Measurements from ENCODE around the gene ROCK1.
"Not testable (repeated sequence)": the region's sequence is repeated elsewhere in the genome, so short reads cannot be mapped to it uniquely, and the experiment has no call there.

The ROCK1 gene

DNA sequence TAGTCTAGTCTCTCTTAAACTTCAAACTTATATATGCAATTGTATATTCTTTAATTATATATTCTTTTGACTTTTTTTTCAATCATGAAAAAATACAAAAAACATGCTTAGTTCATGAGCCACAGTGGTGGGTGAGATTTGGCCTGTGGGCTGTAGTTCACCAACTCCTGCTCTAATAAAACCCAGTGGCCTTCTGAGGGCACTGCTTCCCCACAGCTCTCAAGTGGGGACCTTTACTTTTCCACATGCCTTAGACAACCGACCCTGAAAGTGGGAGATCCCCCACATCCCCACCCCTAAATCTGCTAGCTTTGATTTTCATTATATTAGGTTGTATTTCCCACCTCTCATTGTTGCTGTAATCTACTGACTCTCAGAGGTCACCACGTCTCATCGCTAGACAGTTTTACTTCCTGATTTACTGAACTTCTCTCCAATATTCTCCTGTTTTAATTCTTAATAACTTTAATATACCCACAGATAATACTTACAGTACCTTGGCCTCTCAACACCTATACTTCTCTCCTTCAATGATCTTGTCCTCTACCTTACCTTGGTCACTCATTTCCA, 57.3 kb downstream of the ROCK1 start:
- no peak for DNase-seq (ENCODE audit: low read depth in 2 of 2)

GRCh38 chr18:21053127-21053526, 58.5 kb downstream of the ROCK1 start:
- DNase-seq (ENCODE audit: low read depth in 2 of 2) = no peak

GRCh38 chr18:21052385-21052784, 59.2 kb downstream of the ROCK1 start:
- DNase-seq (ENCODE audit: low read depth in 2 of 2) = no peak

GRCh38 chr18:21051620-21052019, 60.0 kb downstream of the ROCK1 start:
- no peak for DNase-seq (ENCODE audit: low read depth in 2 of 2)

GRCh38 chr18:21049306-21049705, 62.3 kb downstream of the ROCK1 start:
- no peak for DNase-seq (ENCODE audit: low read depth in 2 of 2)

DNA sequence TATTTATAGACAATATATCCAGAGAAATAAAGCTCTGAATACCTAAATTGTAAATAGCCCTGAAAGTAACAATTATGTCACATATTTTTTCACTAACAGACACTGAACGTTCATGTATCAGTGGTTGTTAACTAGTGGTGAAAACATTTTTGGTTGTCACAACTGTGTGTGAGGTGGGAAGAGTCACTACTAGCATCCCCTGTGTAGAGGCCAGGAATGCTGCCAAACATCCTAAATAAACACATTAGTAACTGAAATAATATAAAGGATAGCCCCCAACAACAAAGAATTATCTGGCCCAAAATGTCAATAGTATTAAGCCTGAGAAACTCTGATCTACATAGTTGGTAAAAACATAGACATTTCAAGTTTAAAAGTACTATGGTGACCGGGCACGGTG, 64.5 kb downstream of the ROCK1 start:
- DNase-seq (ENCODE audit: low read depth in 2 of 2) = no peak

- DNase-seq (ENCODE audit: low read depth in 2 of 2) = no peak
Measured at GRCh38 chr18:21040466-21040865, 71.1 kb downstream of the ROCK1 start.

- DNase-seq (ENCODE audit: low read depth in 2 of 2) = no peak
Measured at GRCh38 chr18:21038201-21038600, 73.4 kb downstream of the ROCK1 start.

- DNase-seq (ENCODE audit: low read depth in 2 of 2) = no peak
Measured at GRCh38 chr18:21031845-21032244, 79.8 kb downstream of the ROCK1 start.

DNA sequence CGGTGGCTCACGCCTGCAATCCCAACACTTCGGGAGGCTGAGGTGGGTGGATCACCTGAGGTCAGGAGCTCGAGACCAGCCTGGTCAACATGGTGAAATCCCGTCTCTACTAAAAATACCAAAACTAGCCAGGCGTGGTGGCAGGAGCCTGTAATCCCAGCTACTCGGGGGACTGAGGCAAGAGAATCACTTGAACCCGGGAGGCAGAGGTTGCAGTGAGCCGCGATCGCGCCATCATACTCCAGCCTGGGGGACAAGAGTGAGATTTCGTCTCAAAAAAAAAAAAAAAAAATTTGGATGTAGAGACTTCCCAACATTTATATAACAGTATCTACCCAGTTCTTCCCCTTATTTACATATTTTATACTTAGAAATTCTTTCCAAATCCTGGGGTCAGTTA, 93.4 kb downstream of the ROCK1 start:
- not testable (repeated sequence) for DNase-seq (ENCODE audit: low read depth in 2 of 2)

DNA sequence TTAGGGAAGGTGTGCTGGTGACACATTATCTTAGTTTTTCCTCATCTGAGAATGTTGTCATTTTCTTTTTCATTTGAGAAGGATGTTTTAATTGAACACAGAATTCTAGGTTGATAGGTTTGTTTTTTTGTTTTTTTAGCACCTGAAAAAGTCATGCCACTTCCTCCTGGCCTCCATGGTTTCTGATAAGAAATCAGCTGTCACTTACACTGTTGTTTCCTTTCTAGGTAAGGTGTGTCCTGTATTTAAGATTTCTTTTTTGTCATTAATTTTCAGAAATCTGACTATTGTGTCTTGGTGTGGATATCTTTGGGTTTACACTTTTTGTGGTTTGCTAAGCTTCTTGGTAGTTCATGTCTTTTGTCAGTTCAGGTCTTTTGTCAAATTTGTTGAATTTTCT, 99.3 kb downstream of the ROCK1 start:
- no peak for DNase-seq (ENCODE audit: low read depth in 2 of 2)

- DNase-seq (ENCODE audit: low read depth in 2 of 2) = no peak
Measured at GRCh38 chr18:21004726-21005125, 106.9 kb downstream of the ROCK1 start.

DNA sequence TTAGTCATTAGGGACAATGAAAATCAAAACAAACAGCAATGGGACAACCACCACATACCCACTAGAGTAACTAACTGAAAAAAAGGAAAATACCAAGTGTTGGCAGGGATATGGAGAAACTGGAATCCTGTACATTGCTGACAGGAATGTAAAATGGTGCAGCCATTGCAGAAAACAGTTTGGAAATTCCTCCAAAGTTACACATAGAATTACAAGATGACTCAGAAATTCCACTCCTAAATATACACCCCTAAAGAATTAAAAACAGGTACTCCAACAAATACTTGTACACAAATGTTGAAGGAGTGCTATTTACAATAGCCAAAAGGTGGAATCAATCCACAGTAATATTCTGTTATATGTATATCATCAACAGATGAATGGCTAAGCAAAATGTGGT, 110.9 kb downstream of the ROCK1 start:
- DNase-seq (ENCODE audit: low read depth in 2 of 2) = no peak

- no peak for DNase-seq (ENCODE audit: low read depth in 2 of 2)
Measured at GRCh38 chr18:20997371-20997770, 114.2 kb downstream of the ROCK1 start.

- DNase-seq (ENCODE audit: low read depth in 2 of 2) = no peak
Measured at GRCh38 chr18:20996418-20996817, 115.2 kb downstream of the ROCK1 start.

- no peak for DNase-seq (ENCODE audit: low read depth in 2 of 2)
Measured at GRCh38 chr18:20988726-20989125, 122.9 kb downstream of the ROCK1 start.

DNA sequence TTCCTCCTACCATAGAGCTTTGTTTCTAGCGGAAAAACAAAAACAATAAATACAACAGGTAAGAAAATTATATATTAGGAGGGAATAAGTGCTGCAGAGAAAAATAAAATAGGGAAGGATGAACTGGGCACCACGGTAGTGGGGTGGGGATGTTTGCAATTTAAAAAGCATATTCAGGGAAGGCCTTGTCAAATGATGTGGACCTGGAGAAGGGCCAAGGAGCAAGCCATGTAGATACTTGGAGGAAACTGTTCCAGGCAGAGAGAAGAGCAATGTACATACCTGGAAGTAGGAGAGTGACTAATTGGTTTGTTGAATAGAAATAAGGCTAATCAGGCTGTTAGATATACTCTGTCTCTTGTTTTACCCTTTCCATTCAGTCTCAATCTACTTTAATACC, 136.5 kb downstream of the ROCK1 start:
- no peak for DNase-seq (ENCODE audit: low read depth in 2 of 2)

- DNase-seq (ENCODE audit: low read depth in 2 of 2) = no peak
Measured at GRCh38 chr18:20971886-20972267, 139.7 kb downstream of the ROCK1 start.

GRCh38 chr18:20966795-20967194, 144.8 kb downstream of the ROCK1 start:
- no peak for DNase-seq (ENCODE audit: low read depth in 2 of 2)

- DNase-seq (ENCODE audit: low read depth in 2 of 2) = no peak
Measured at GRCh38 chr18:20963027-20963426, 148.6 kb downstream of the ROCK1 start.

DNA sequence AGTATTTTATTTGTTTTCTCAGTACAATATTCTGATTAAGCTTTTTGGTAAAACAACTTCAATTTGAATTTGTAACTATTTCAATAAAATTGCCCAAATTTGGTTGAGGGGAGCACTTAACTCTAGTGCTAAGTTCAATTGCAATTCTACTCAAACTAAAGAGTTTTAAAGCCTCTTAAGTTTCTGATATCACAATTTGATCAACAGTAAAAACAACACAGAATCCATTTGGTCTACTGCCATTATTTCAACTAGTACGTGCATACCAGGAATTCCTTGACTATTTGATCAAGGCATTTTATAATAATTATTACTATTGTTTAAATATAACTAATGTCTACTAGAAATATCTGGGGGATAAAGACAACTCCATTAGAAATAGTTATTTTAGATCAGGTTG, 150.9 kb downstream of the ROCK1 start:
- no peak for DNase-seq (ENCODE audit: low read depth in 2 of 2)

- not testable (repeated sequence) for DNase-seq (ENCODE audit: low read depth in 2 of 2)
Measured at GRCh38 chr18:20950827-20951226, 160.8 kb downstream of the ROCK1 start.

Measured in activated CD8-positive, alpha-beta memory T cell treated with anti-CD3 and anti-CD28 coated beads for 4 hours (primary cell).